ENCODE measurements around the gene CCSER2. TPM values are rescaled to one million over a fixed set of nuclear protein-coding genes. Genes with fewer than 3 reads are reported as not detected.
A peak's percentile ranks its signal among the peaks of the same experiment; 100 is the strongest.

CCSER2 gene
- total and polyA plus RNA-seq, 7 experiments from 2014 or later: 59.1 to 133 (median 93.4) TPM

DNA sequence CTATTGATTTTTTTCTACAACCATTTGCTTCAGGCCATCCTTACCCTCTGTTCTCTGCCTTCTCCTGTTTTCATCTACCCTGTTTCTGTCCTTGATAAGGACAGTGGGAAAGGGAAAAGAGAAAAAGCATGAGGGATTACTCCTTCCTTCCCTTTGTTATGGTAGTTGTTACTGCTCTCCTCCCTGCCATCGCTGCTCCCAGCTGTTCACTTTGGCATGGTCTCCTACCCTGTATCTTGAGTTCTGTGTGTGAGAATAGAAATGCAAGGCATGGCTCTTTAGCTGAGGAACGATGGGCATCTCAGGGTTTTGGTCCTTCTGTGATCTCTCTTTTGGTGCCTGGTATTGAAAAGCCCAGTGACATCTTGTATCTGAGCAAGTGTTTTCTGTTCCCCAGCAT is 6.4 kb downstream of the CCSER2 start:
- Histone ChIP-seq H3K27me3 (ENCODE audit: control insufficient read depth in 2 of 2, insufficient read depth in 2 of 2, low read length in 2 of 2) (no peaks in the 10 kb centered on the region), H3K9me3 (ENCODE audit: control insufficient read depth in 2 of 3, low read length in 3 of 3) (no peaks in the 10 kb centered on the region), H3K27ac (ENCODE audit: low read depth, low read length) (peak overlapping the region; percentile 52), H3K36me3 (ENCODE audit: control insufficient read depth in 2 of 3, insufficient read depth in 3 of 3, low read length in 3 of 3) (no peaks in the 10 kb centered on the region), H3K4me3 (ENCODE audit: low read length) (no peak overlapping the region), H3K4me1 (ENCODE audit: control insufficient read depth in 2 of 2, insufficient read depth in 2 of 2, low read length in 2 of 2) (peaks cover 37 to 51% of the 10 kb centered on the region in 2 donors)
- intact Hi-C loops (cut with micrococcal nuclease): loop anchor here in 1 of 2 donors (1.0 kb wide), 1 partner anchor 9 kb away; no protein-coding TSS in a partner anchor
- H3K4me3 Mint-ChIP-seq: peak overlapping the region in 9 of 10 donors; percentile 8 to 68 (median 43)
- POLR2A ChIA-PET: interaction anchor here (1.0 to 1.1 kb wide), 2 partner anchors 8 to 10 kb away, joined by 3 to 4 read pairs; no protein-coding TSS in a partner anchor
- CTCF ChIA-PET: interaction anchor here (0.8 to 1.0 kb wide), 3 partner anchors 17 to 67 kb away, joined by 3 to 4 read pairs (median 3); no protein-coding TSS in a partner anchor
- peaks cover 31 to 56% (median 41%) of the 10 kb centered on the region in 7 donors for H3K4me1 Mint-ChIP-seq
- H3K36me3 Mint-ChIP-seq: peaks cover 0 to 16% (median 0%) of the 10 kb centered on the region in 5 donors
- no peak for DNase-seq
- ATAC-seq: no peak
- no peaks in the 10 kb centered on the region for H3K9me3 Mint-ChIP-seq
- H3K27me3 Mint-ChIP-seq: no peaks in the 10 kb centered on the region
- peak overlapping the region; percentile 63 to 89 (median 82) for H3K27ac Mint-ChIP-seq

- Mint-ChIP-seq H3K4me3 (peak overlapping the region in 1 of 10 donors; percentile 29), H3K9me3 (peaks cover 0 to under 1% (median 0%) of the 10 kb centered on the region in 11 donors), H3K27me3 (no peaks in the 10 kb centered on the region), H3K36me3 (peaks cover 0 to 11% (median 2%) of the 10 kb centered on the region in 5 donors), H3K27ac (peak overlapping the region in 3 of 9 donors; percentile 39 to 80 (median 45)), H3K4me1 (peaks cover 30 to 56% (median 41%) of the 10 kb centered on the region in 7 donors)
- no peaks in the 10 kb centered on the region for H3K27me3 ChIP-seq (ENCODE audit: control insufficient read depth in 2 of 2, insufficient read depth in 2 of 2, low read length in 2 of 2)
- ATAC-seq (no peak), DNase-seq (no peak)
- ChIA-PET CTCF (interaction anchor here (0.7 to 1.7 kb wide), 5 partner anchors 10 to 68 kb away, joined by 3 to 6 read pairs (median 4); no protein-coding TSS in a partner anchor), POLR2A (interaction anchor here (1.0 kb wide), 1 partner anchor 10 kb away, joined by 3 read pairs; no protein-coding TSS in a partner anchor)
- no peaks in the 10 kb centered on the region for H3K9me3 ChIP-seq (ENCODE audit: control insufficient read depth in 2 of 3, low read length in 3 of 3)
- H3K36me3 ChIP-seq (ENCODE audit: control insufficient read depth in 2 of 3, insufficient read depth in 3 of 3, low read length in 3 of 3): no peaks in the 10 kb centered on the region
- no peak overlapping the region for H3K4me3 ChIP-seq (ENCODE audit: low read length)
- intact Hi-C loops (cut with micrococcal nuclease): no loop called here
- H3K4me1 ChIP-seq (ENCODE audit: control insufficient read depth in 2 of 2, insufficient read depth in 2 of 2, low read length in 2 of 2): peaks cover 36 to 55% of the 10 kb centered on the region in 2 donors
- H3K27ac ChIP-seq (ENCODE audit: low read depth, low read length): no peak overlapping the region
Measured at GRCh38 chr10:84335516-84335915, 7.1 kb downstream of the CCSER2 start.

DNA sequence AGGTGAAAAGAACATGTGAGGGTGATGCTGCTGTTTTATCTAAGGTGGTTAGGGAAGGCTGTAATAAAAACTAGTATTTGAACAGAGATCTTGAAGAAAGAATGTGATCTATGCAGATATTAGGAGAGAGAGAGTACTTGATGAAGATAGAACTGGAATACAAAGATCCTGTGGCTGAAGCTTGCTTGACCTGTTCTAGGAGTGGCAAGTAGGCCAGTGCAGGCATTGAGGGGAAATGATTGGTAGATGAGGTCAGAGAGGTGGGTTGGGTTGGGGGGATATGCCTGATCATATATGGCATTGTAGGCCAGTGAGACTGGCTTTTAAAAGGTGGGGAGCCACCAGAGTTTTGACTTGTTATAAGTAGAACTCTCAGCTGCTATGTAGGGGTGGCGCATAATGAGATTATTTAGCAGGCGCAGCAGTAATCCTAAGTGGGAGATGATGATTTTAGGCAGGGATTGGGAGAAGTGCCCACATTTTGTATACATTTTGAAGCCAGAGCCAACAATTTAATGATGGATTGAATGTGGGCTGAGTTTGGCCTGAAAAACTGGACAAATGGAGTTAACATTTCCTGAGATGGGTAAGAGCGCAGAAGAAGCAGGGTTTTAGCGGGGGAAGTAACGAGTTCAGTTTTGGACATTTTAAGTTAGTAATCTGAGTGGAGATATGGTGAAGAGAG is 8.2 kb downstream of the CCSER2 start:
- peaks cover 28 to 53% (median 41%) of the 10 kb centered on the region in 7 donors for H3K4me1 Mint-ChIP-seq
- no peaks in the 10 kb centered on the region for H3K9me3 ChIP-seq (ENCODE audit: control insufficient read depth in 2 of 3, low read length in 3 of 3)
- H3K27ac Mint-ChIP-seq: no peak overlapping the region
- POLR2A ChIA-PET: no interaction called here
- CTCF ChIA-PET: interaction anchor here (0.9 to 1.7 kb wide), 3 partner anchors 9 to 22 kb away, joined by 3 to 6 read pairs (median 4); no protein-coding TSS in a partner anchor
- no peaks in the 10 kb centered on the region for H3K36me3 ChIP-seq (ENCODE audit: control insufficient read depth in 2 of 3, insufficient read depth in 3 of 3, low read length in 3 of 3)
- H3K36me3 Mint-ChIP-seq: peaks cover 0 to 11% (median 7%) of the 10 kb centered on the region in 5 donors
- no peak overlapping the region for H3K4me3 Mint-ChIP-seq
- H3K27ac ChIP-seq (ENCODE audit: low read depth, low read length): no peak overlapping the region
- H3K4me3 ChIP-seq (ENCODE audit: low read length): no peak overlapping the region
- no peak for ATAC-seq
- no peaks in the 10 kb centered on the region for H3K27me3 ChIP-seq (ENCODE audit: control insufficient read depth in 2 of 2, insufficient read depth in 2 of 2, low read length in 2 of 2)
- H3K4me1 ChIP-seq (ENCODE audit: control insufficient read depth in 2 of 2, insufficient read depth in 2 of 2, low read length in 2 of 2): peaks cover 34 to 57% of the 10 kb centered on the region in 2 donors
- H3K27me3 Mint-ChIP-seq: no peaks in the 10 kb centered on the region
- intact Hi-C loops (cut with micrococcal nuclease): no loop called here
- H3K9me3 Mint-ChIP-seq: peaks cover 0 to 2% (median 0%) of the 10 kb centered on the region in 11 donors
- no peak for DNase-seq

- CTCF ChIA-PET: interaction anchor here (1.0 to 1.7 kb wide), 2 partner anchors 8 to 17 kb away, joined by 3 to 6 read pairs; no protein-coding TSS in a partner anchor
- Histone ChIP-seq H3K27me3 (ENCODE audit: control insufficient read depth in 2 of 2, insufficient read depth in 2 of 2, low read length in 2 of 2) (no peaks in the 10 kb centered on the region), H3K4me3 (ENCODE audit: low read length) (no peak overlapping the region), H3K4me1 (ENCODE audit: control insufficient read depth in 2 of 2, insufficient read depth in 2 of 2, low read length in 2 of 2) (peaks cover 35 to 56% of the 10 kb centered on the region in 2 donors), H3K27ac (ENCODE audit: low read depth, low read length) (no peak overlapping the region), H3K36me3 (ENCODE audit: control insufficient read depth in 2 of 3, insufficient read depth in 3 of 3, low read length in 3 of 3) (no peaks in the 10 kb centered on the region), H3K9me3 (ENCODE audit: control insufficient read depth in 2 of 3, low read length in 3 of 3) (no peaks in the 10 kb centered on the region)
- intact Hi-C loops (cut with micrococcal nuclease): no loop called here
- Mint-ChIP-seq H3K27me3 (no peaks in the 10 kb centered on the region), H3K4me1 (peaks cover 30 to 54% (median 46%) of the 10 kb centered on the region in 7 donors), H3K36me3 (peaks cover 0 to 12% (median 8%) of the 10 kb centered on the region in 5 donors), H3K4me3 (no peak overlapping the region), H3K27ac (no peak overlapping the region), H3K9me3 (peaks cover 0 to 2% (median 0%) of the 10 kb centered on the region in 11 donors)
- POLR2A ChIA-PET: no interaction called here
- DNase-seq (no peak), ATAC-seq (no peak)
Measured at GRCh38 chr10:84337199-84337598, 8.8 kb downstream of the CCSER2 start.

GRCh38 chr10:84339025-84339424 is 10.6 kb downstream of the CCSER2 start:
- Mint-ChIP-seq H3K27ac (peak overlapping the region in 2 of 9 donors; percentile 15 to 28), H3K27me3 (no peaks in the 10 kb centered on the region), H3K36me3 (peaks cover 0 to 19% (median 9%) of the 10 kb centered on the region in 5 donors), H3K4me1 (peaks cover 46 to 64% (median 55%) of the 10 kb centered on the region in 7 donors), H3K9me3 (peaks cover 0 to 2% (median 0%) of the 10 kb centered on the region in 11 donors), H3K4me3 (peak overlapping the region in 1 of 10 donors; percentile 36)
- no peaks in the 10 kb centered on the region for H3K9me3 ChIP-seq (ENCODE audit: control insufficient read depth in 2 of 3, low read length in 3 of 3)
- peaks cover 35 to 64% of the 10 kb centered on the region in 2 donors for H3K4me1 ChIP-seq (ENCODE audit: control insufficient read depth in 2 of 2, insufficient read depth in 2 of 2, low read length in 2 of 2)
- ChIA-PET POLR2A (interaction anchor here (1.0 kb wide), 1 partner anchor 11 kb away, joined by 5 read pairs; the partner anchor contains the start of gene CCSER2), CTCF (no interaction called here)
- ATAC-seq: no peak
- H3K27me3 ChIP-seq (ENCODE audit: control insufficient read depth in 2 of 2, insufficient read depth in 2 of 2, low read length in 2 of 2): no peaks in the 10 kb centered on the region
- no peak overlapping the region for H3K27ac ChIP-seq (ENCODE audit: low read depth, low read length)
- H3K4me3 ChIP-seq (ENCODE audit: low read length): no peak overlapping the region
- intact Hi-C loops (cut with micrococcal nuclease): no loop called here
- no peaks in the 10 kb centered on the region for H3K36me3 ChIP-seq (ENCODE audit: control insufficient read depth in 2 of 3, insufficient read depth in 3 of 3, low read length in 3 of 3)
- no peak for DNase-seq

GRCh38 chr10:84340187-84340586 is 11.8 kb downstream of the CCSER2 start:
- Mint-ChIP-seq H3K36me3 (peaks cover 0 to 25% (median 13%) of the 10 kb centered on the region in 5 donors), H3K4me1 (peaks cover 52 to 65% (median 60%) of the 10 kb centered on the region in 7 donors), H3K4me3 (peak overlapping the region in 5 of 10 donors; percentile 11 to 51 (median 39)), H3K27ac (peak overlapping the region in 3 of 9 donors; percentile 8 to 70 (median 12)), H3K9me3 (peaks cover 0 to 2% (median 0%) of the 10 kb centered on the region in 11 donors), H3K27me3 (no peaks in the 10 kb centered on the region)
- ATAC-seq: no peak
- peaks cover 35 to 62% of the 10 kb centered on the region in 2 donors for H3K4me1 ChIP-seq (ENCODE audit: control insufficient read depth in 2 of 2, insufficient read depth in 2 of 2, low read length in 2 of 2)
- ChIA-PET CTCF (no interaction called here), POLR2A (no interaction called here)
- no peaks in the 10 kb centered on the region for H3K27me3 ChIP-seq (ENCODE audit: control insufficient read depth in 2 of 2, insufficient read depth in 2 of 2, low read length in 2 of 2)
- H3K9me3 ChIP-seq (ENCODE audit: control insufficient read depth in 2 of 3, low read length in 3 of 3): no peaks in the 10 kb centered on the region
- no peak for DNase-seq
- no peak overlapping the region for H3K4me3 ChIP-seq (ENCODE audit: low read length)
- intact Hi-C loops (cut with micrococcal nuclease): loop anchor here in 1 of 2 donors (5.0 kb wide), 1 partner anchor 33 kb away; no protein-coding TSS in a partner anchor
- H3K27ac ChIP-seq (ENCODE audit: low read depth, low read length): no peak overlapping the region
- no peaks in the 10 kb centered on the region for H3K36me3 ChIP-seq (ENCODE audit: control insufficient read depth in 2 of 3, insufficient read depth in 3 of 3, low read length in 3 of 3)
